ENCODE results near the gene EXOC3.
"Not testable (repeated sequence)": the region's sequence is repeated elsewhere in the genome, so short reads cannot be mapped to it uniquely, and the experiment has no call there.

Gene EXOC3

GRCh38 chr5:458547-459353 is 15.8 kb downstream of the EXOC3 start:
- no peak for DNase-seq

- no peak for DNase-seq
These were observed 16.7 kb downstream of the EXOC3 start for GRCh38 chr5:459562-460272.

- DNase-seq, result no peak
These were observed 17.3 kb downstream of the EXOC3 start for GRCh38 chr5:460273-460625.

- no peak for DNase-seq
These were observed 19.1 kb downstream of the EXOC3 start for GRCh38 chr5:462051-462481.

GRCh38 chr5:463301-463700 is 20.3 kb downstream of the EXOC3 start:
- no peak for DNase-seq

- DNase-seq, result peak; percentile 73
These were observed 21.0 kb downstream of the EXOC3 start for GRCh38 chr5:463952-464351.

GRCh38 chr5:464446-464842 is 21.5 kb downstream of the EXOC3 start:
- DNase-seq, result no peak

GRCh38 chr5:464843-465590 is 22.0 kb downstream of the EXOC3 start:
- DNase-seq, result no peak

GRCh38 chr5:465591-466403 is 22.8 kb downstream of the EXOC3 start:
- no peak for DNase-seq

GRCh38 chr5:466661-467310 is 23.8 kb downstream of the EXOC3 start:
- DNase-seq, result no peak

GRCh38 chr5:468401-468800 is 25.4 kb downstream of the EXOC3 start:
- DNase-seq, result no peak

GRCh38 chr5:469752-470483 is 26.9 kb downstream of the EXOC3 start:
- DNase-seq, result no peak

GRCh38 chr5:470961-471749 is 28.2 kb downstream of the EXOC3 start:
- DNase-seq, result no peak

- no peak for DNase-seq
These were observed 28.7 kb downstream of the EXOC3 start for GRCh38 chr5:471750-472058.

GRCh38 chr5:472076-472655 is 29.2 kb downstream of the EXOC3 start:
- no peak for DNase-seq

GRCh38 chr5:472656-473550 is 29.9 kb downstream of the EXOC3 start:
- DNase-seq, result peak; percentile 90

GRCh38 chr5:473551-474192 is 30.7 kb downstream of the EXOC3 start:
- peak; percentile 21 for DNase-seq

- DNase-seq, result not testable (repeated sequence)
These were observed 31.4 kb downstream of the EXOC3 start for GRCh38 chr5:474232-474839.
